ENCODE measurements around the gene MARCHF3.

DNA sequence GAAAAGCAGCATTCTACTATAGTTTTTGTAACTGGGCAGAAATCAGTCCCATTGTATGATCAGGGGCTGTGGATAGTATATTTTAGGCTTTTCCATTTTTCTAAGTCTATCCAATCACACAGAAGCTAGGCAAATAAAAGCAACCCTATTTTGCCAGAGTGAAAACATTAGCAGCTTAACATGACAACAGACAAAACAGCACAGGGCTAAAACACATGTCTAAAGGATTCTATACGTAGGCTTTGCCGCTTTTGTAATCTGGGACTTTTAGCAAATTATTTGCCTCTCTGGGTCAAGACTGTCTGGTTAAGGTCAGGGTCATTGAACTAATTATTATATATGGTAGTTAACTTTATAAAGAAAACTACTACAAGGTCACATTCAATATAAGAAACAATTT is 4.2 kb downstream of the MARCHF3 start:
- TF ChIP-seq EZH2 (IDR thresholded peaks at IDR 0.05) (no peak), POLR2AphosphoS5 (IDR thresholded peaks at IDR 0.05; ENCODE audit: borderline replicate concordance, low read depth, low read length) (no peak), FOXP2 (optimal IDR thresholded peaks at IDR 0.05; ENCODE audit: control extremely low read depth, extremely low read length, insufficient read depth) (no peak)

All from SK-N-MC (cell line).